SK-N-SH treated with all-trans-retinoic acid at 6 μM for 48 hours (cell line): ENCODE data around the gene CCNL2.

Experiments
- ARNTL ChIP-seq: fragments of 450-650 bp; formaldehyde crosslinking; IDR thresholded peaks from 2 replicates; pipeline ENCODE4 v1.5.0; 2020; ENCODE audit warnings: low read depth, mild to moderate bottlenecking, moderate library complexity, borderline replicate concordance
- CREB5 ChIP-seq: fragments of 250-450 bp; sonication (Bioruptor Pico); IDR thresholded peaks from 2 replicates; pipeline ENCODE4 v1.5.1; 2020; ENCODE audit warnings: low read depth, mild to moderate bottlenecking, moderate library complexity
- CSDC2 ChIP-seq: fragments of 250-450 bp; sonication (Bioruptor Pico); IDR thresholded peaks from 2 replicates; pipeline ENCODE4 v1.5.0; 2020; ENCODE audit warnings: mild to moderate bottlenecking, moderate library complexity
- ESRRG ChIP-seq: fragments of 250-450 bp; sonication (Bioruptor Pico); IDR thresholded peaks from 2 replicates; pipeline ENCODE4 v1.6.1; 2021; ENCODE audit warnings: mild to moderate bottlenecking
- ISL1 ChIP-seq: fragments of 250-450 bp; sonication (Bioruptor Pico); IDR thresholded peaks from 2 replicates; pipeline ENCODE4 v2.1.2; 2022; ENCODE audit warnings: mild to moderate bottlenecking, moderate library complexity
- PATZ1 ChIP-seq: fragments of 250-450 bp; sonication (Bioruptor Pico); IDR thresholded peaks from 2 replicates; pipeline ENCODE4 v1.8.0; 2020; ENCODE audit warnings: mild to moderate bottlenecking, moderate library complexity, borderline replicate concordance
- POU6F1 ChIP-seq: fragments of 250-450 bp; sonication (Bioruptor Pico); IDR thresholded peaks from 2 replicates; pipeline ENCODE4 v1.8.0; 2021; ENCODE audit warnings: low read depth, mild to moderate bottlenecking, moderate library complexity, borderline replicate concordance
- PPARA ChIP-seq: fragments of 250-450 bp; sonication (Bioruptor Pico); IDR thresholded peaks from 2 replicates; pipeline ENCODE4 v1.5.0; 2020; ENCODE audit warnings: mild to moderate bottlenecking, borderline replicate concordance
- RARB ChIP-seq: fragments of 250-450 bp; sonication (Bioruptor Pico); IDR thresholded peaks from 2 replicates; pipeline ENCODE4 v1.8.0; 2021; ENCODE audit warnings: mild to moderate bottlenecking, moderate library complexity
- TCF4 ChIP-seq: fragments of 250-450 bp; sonication (Bioruptor Pico); IDR thresholded peaks from 2 replicates; pipeline ENCODE4 v1.8.0; 2021; ENCODE audit warnings: mild to moderate bottlenecking, moderate library complexity, borderline replicate concordance
- ZFP30 ChIP-seq: fragments of 450-650 bp; formaldehyde crosslinking; IDR thresholded peaks from 2 replicates; pipeline ENCODE4 v1.5.0; 2022; ENCODE audit warnings: mild to moderate bottlenecking, moderate library complexity
- ZNF70 ChIP-seq: fragments of 450-650 bp; formaldehyde crosslinking; IDR thresholded peaks from 2 replicates; pipeline ENCODE4 v1.5.0; 2020; ENCODE audit warnings: mild to moderate bottlenecking, moderate library complexity

GRCh38 chr1:1361982-1362423 is 37.1 kb downstream of the CCNL2 start:
- no peak for TF ChIP-seq RARB (CRISPR knock-in tag)
- no peak for TF ChIP-seq ARNTL (CRISPR knock-in tag)
- TF ChIP-seq CSDC2 (CRISPR knock-in tag), result no peak
- TF ChIP-seq CREB5 (CRISPR knock-in tag), result no peak
- TF ChIP-seq ESRRG (CRISPR knock-in tag), result no peak
- no peak for TF ChIP-seq PATZ1 (CRISPR knock-in tag)
- TF ChIP-seq ZNF70 (CRISPR knock-in tag), result no peak
- no peak for TF ChIP-seq TCF4 (CRISPR knock-in tag)
- no peak for TF ChIP-seq POU6F1 (CRISPR knock-in tag)
- no peak for TF ChIP-seq ISL1 (CRISPR knock-in tag)
- TF ChIP-seq ZFP30, result no peak
- TF ChIP-seq PPARA (CRISPR knock-in tag), result no peak
